ENCODE data around the gene PLPPR5.

GRCh38 chr1:98921817-98922216 lies 82.8 kb downstream of the PLPPR5 start:
- TF ChIP-seq CTCF (IDR thresholded peaks at IDR 0.05) (no peak), POLR2A (IDR thresholded peaks at IDR 0.05) (no peak)
